Retina (tissue), 1 donor: Measurements from ENCODE around the gene EVA1C.
"Not testable (repeated sequence)": the region's sequence is repeated elsewhere in the genome, so short reads cannot be mapped to it uniquely, and the experiment has no call there.

Experiments
- DNase-seq: peaks from one replicate; pipeline ENCODE4 v3.0.0-alpha.2; 2016

The EVA1C gene

GRCh38 chr21:32467291-32467690, 54.8 kb downstream of the EVA1C start:
- no peak for DNase-seq

- no peak for DNase-seq
Observed at GRCh38 chr21:32468681-32469111, 56.2 kb downstream of the EVA1C start.

- no peak for DNase-seq
Observed at GRCh38 chr21:32469628-32470027, 57.1 kb downstream of the EVA1C start.

GRCh38 chr21:32470206-32470605, 57.7 kb downstream of the EVA1C start:
- DNase-seq, result no peak

- no peak for DNase-seq
Observed at GRCh38 chr21:32472890-32473765, 60.6 kb downstream of the EVA1C start.

GRCh38 chr21:32474179-32475059, 61.9 kb downstream of the EVA1C start:
- DNase-seq, result no peak

GRCh38 chr21:32475162-32475812, 62.8 kb downstream of the EVA1C start:
- DNase-seq, result no peak

GRCh38 chr21:32476661-32477423, 64.3 kb downstream of the EVA1C start:
- no peak for DNase-seq

- DNase-seq, result no peak
Observed at GRCh38 chr21:32477424-32477745, 64.9 kb downstream of the EVA1C start.

GRCh38 chr21:32481875-32482408, 69.4 kb downstream of the EVA1C start:
- DNase-seq, result no peak

- DNase-seq, result no peak
Observed at GRCh38 chr21:32482565-32483292, 70.2 kb downstream of the EVA1C start.

- DNase-seq, result no peak
Observed at GRCh38 chr21:32483293-32483595, 70.7 kb downstream of the EVA1C start.

- DNase-seq, result no peak
Observed at GRCh38 chr21:32484706-32485380, 72.3 kb downstream of the EVA1C start.

- DNase-seq, result no peak
Observed at GRCh38 chr21:32492376-32492775, 79.9 kb downstream of the EVA1C start.

- DNase-seq, result no peak
Observed at GRCh38 chr21:32494934-32495709, 82.6 kb downstream of the EVA1C start.

- no peak for DNase-seq
Observed at GRCh38 chr21:32496568-32496967, 84.1 kb downstream of the EVA1C start.

- no peak for DNase-seq
Observed at GRCh38 chr21:32499249-32500055, 86.9 kb downstream of the EVA1C start.

- not testable (repeated sequence) for DNase-seq
Observed at GRCh38 chr21:32503641-32504040, 91.1 kb downstream of the EVA1C start.

- DNase-seq, result not testable (repeated sequence)
Observed at GRCh38 chr21:32505767-32506166, 93.3 kb downstream of the EVA1C start.
